ENCODE measurements around the gene IP6K2. TPM values are rescaled to one million over a fixed set of nuclear protein-coding genes. Genes with fewer than 3 reads are reported as not detected.

Gene IP6K2
- total and polyA plus RNA-seq, 10 of the 15 experiments (the other 5 are each of a cell fraction or from before 2014, with no cell fraction given): 25.8 to 95.9 (median 69.0) TPM

- H2AFZ ChIP-seq (ENCODE audit: control insufficient read depth, low read depth, low read length): no peak overlapping the region
- no TSS peak for BruUV-seq (replicated peaks)
- ATAC-seq: no peak
- RAD21 ChIA-PET (ENCODE audit: unreplicated experiment): no interaction called here
- 0 out of 2 replicates have a peak, but pooled peaks have one; percentile 12 for TF ChIP-seq POLR2AphosphoS5 (IDR thresholded peaks at IDR 0.05; ENCODE audit: low read length)
- TF ChIP-seq TAF1 (IDR thresholded peaks at IDR 0.05; ENCODE audit: borderline replicate concordance, low read depth, low read length): no peak
- TF ChIP-seq BRCA1 (IDR thresholded peaks at IDR 0.05; ENCODE audit: low read depth, low read length): no peak
- intact Hi-C loops (cut with micrococcal nuclease; ENCODE audit: unreplicated experiment): no loop called here
- DNase-seq (ENCODE audit: low read depth, low spot score): no peak
- no peaks in the 10 kb centered on the region for H3K27me3 ChIP-seq (replicated peaks in 1 of 2; ENCODE audit: control insufficient read depth in 2 of 2, insufficient read depth in 2 of 2, low read length in 1 of 2)
- peaks cover under 1% of the 10 kb centered on the region for H4K20me1 ChIP-seq (ENCODE audit: control insufficient read depth, insufficient read depth)
- H3K9ac ChIP-seq (ENCODE audit: control insufficient read depth, insufficient read depth, low read length): no peak overlapping the region
- no peak overlapping the region for H3K27ac ChIP-seq (ENCODE audit: control insufficient read depth, insufficient read depth)
- peaks cover 23 to 40% of the 10 kb centered on the region in 2 experiments for H3K36me3 ChIP-seq (ENCODE audit: control insufficient read depth in 2 of 2, insufficient read depth in 2 of 2, low read length in 1 of 2)
- SMC1A ChIA-PET (ENCODE audit: uncharacterized antibody, unreplicated experiment): no interaction called here
- CTCF ChIA-PET: interaction anchor here (1.3 to 1.7 kb wide), 2 partner anchors 9 to 259 kb away, joined by 3 to 7 read pairs; partner anchors contain the start of gene NCKIPSD
- 99% methylated on average over 9 of the region's 9 CpGs for WGBS (ENCODE audit: insufficient coverage, insufficient replicate concordance, low lambda C conversion rate, missing lambda C conversion rate)
- no peak for FAIRE-seq
- H3K4me3 ChIP-seq: no peak overlapping the region
- no peaks in the 10 kb centered on the region for H3K4me1 ChIP-seq (ENCODE audit: control insufficient read depth, insufficient read depth, low read length)
- in situ Hi-C loops (cut with MboI): no loop called here
- H3K9me3 ChIP-seq (replicated peaks; ENCODE audit: control insufficient read depth, insufficient read depth, low read length): no peaks in the 10 kb centered on the region
- peaks cover 28% of the 10 kb centered on the region for H3K79me2 ChIP-seq (ENCODE audit: control insufficient read depth, insufficient read depth, low read length)
- H3K4me2 ChIP-seq (ENCODE audit: control insufficient read depth, insufficient read depth): no peak overlapping the region
- POLR2A ChIA-PET: no interaction called here
Measured at GRCh38 chr3:48695393-48695753, 21.6 kb downstream of the IP6K2 start.

GRCh38 chr3:48694610-48695392 lies 22.2 kb downstream of the IP6K2 start:
- Histone ChIP-seq H3K4me2 (ENCODE audit: control insufficient read depth, insufficient read depth) (no peak overlapping the region), H3K79me2 (ENCODE audit: control insufficient read depth, insufficient read depth, low read length) (peaks cover 22% of the 10 kb centered on the region), H3K9ac (ENCODE audit: control insufficient read depth, insufficient read depth, low read length) (no peak overlapping the region), H3K4me1 (ENCODE audit: control insufficient read depth, insufficient read depth, low read length) (no peaks in the 10 kb centered on the region), H3K36me3 (ENCODE audit: control insufficient read depth in 2 of 2, insufficient read depth in 2 of 2, low read length in 1 of 2) (peaks cover 24 to 41% of the 10 kb centered on the region in 2 experiments), H3K9me3 (replicated peaks; ENCODE audit: control insufficient read depth, insufficient read depth, low read length) (no peaks in the 10 kb centered on the region), H3K27me3 (replicated peaks in 1 of 2; ENCODE audit: control insufficient read depth in 2 of 2, insufficient read depth in 2 of 2, low read length in 1 of 2) (no peaks in the 10 kb centered on the region), H2AFZ (ENCODE audit: control insufficient read depth, low read depth, low read length) (no peak overlapping the region), H3K4me3 (no peak overlapping the region), H4K20me1 (ENCODE audit: control insufficient read depth, insufficient read depth) (no peaks in the 10 kb centered on the region; the same call in none of the 2 replicates), H3K27ac (ENCODE audit: control insufficient read depth, insufficient read depth) (no peak overlapping the region)
- intact Hi-C loops (cut with micrococcal nuclease; ENCODE audit: unreplicated experiment) (no loop called here), in situ Hi-C loops (cut with MboI) (no loop called here)
- BruUV-seq (replicated peaks): no TSS peak
- ATAC-seq (no peak), DNase-seq (ENCODE audit: low read depth, low spot score) (no peak), FAIRE-seq (no peak)
- ChIA-PET CTCF (interaction anchor here (1.3 to 1.7 kb wide), 2 partner anchors 8 to 259 kb away, joined by 3 to 7 read pairs; partner anchors contain the start of gene NCKIPSD), RAD21 (ENCODE audit: unreplicated experiment) (no interaction called here), SMC1A (ENCODE audit: uncharacterized antibody, unreplicated experiment) (no interaction called here), POLR2A (no interaction called here)
- TF ChIP-seq, protein P1, sequence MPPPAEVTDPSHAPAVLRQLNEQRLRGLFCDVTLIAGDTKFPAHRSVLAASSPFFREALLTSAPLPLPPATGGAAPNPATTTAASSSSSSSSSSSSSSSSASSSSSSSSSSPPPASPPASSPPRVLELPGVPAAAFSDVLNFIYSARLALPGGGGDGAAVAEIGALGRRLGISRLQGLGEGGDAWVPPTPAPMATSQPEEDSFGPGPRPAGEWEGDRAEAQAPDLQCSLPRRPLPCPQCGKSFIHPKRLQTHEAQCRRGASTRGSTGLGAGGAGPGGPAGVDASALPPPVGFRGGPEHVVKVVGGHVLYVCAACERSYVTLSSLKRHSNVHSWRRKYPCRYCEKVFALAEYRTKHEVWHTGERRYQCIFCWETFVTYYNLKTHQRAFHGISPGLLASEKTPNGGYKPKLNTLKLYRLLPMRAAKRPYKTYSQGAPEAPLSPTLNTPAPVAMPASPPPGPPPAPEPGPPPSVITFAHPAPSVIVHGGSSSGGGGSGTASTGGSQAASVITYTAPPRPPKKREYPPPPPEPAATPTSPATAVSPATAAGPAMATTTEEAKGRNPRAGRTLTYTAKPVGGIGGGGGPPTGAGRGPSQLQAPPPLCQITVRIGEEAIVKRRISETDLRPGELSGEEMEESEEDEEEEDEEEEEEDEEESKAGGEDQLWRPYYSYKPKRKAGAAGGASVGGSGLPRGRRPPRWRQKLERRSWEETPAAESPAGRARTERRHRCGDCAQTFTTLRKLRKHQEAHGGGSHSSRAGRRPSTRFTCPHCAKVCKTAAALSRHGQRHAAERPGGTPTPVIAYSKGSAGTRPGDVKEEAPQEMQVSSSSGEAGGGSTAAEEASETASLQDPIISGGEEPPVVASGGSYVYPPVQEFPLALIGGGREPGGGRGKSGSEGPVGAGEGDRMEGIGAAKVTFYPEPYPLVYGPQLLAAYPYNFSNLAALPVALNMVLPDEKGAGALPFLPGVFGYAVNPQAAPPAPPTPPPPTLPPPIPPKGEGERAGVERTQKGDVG (CRISPR knock-in tag; IDR thresholded peaks at IDR 0.05): no peak
- peak; percentile 39 for TF ChIP-seq POLR2A (IDR thresholded peaks at IDR 0.05; ENCODE audit: low read depth, low read length)
- 97% methylated on average over 23 of the region's 23 CpGs for WGBS (ENCODE audit: insufficient coverage, insufficient replicate concordance, low lambda C conversion rate, missing lambda C conversion rate)

Measured in GM12878 (cell line).